A549 (cell line): ENCODE measurements around the gene EDNRB. TPM values are rescaled to one million over a fixed set of nuclear protein-coding genes. Genes with fewer than 3 reads are reported as not detected.

Experiments used
- ATAC-seq, 2 experiments: fragments of 200-7000 bp in 1 of 2; fragments of >200 bp in 1 of 2; cut with Nextera tagmentation in 1 of 2; cut with Tn5 transposase in 1 of 2; 3 replicates each; pipeline versions ENCODE4 v1.8.0 to v1.9.1; 2018 to 2020; ENCODE audit warnings: mild to moderate bottlenecking in 1 of 2, moderate library complexity in 1 of 2
- CTCF ChIA-PET: fragments of 300-600 bp; sonication (Branson Sonifier 250); formaldehyde crosslinking; extraction: SDS; loops from one replicate; lab custom pipeline; 2021; ENCODE audit warnings: antibody characterized with exemption, inconsistent platforms; lab: Yijun Ruan, JAX
- POLR2A ChIA-PET: fragments of 350-600 bp; formaldehyde crosslinking; extraction: SDS; loops from one replicate; lab custom pipeline; 2021; ENCODE audit warnings: antibody characterized with exemption, inconsistent platforms; lab: Yijun Ruan, JAX
- DNase-seq, 2 experiments: peaks; one replicate each; pipeline versions ENCODE4 v3.0.0 to v3.0.0-alpha.2; 2011 to 2016; ENCODE audit warnings: low read depth in 1 of 2, low spot score in 1 of 2
- FAIRE-seq: peaks from 2 replicates; lab custom pipeline; 2011; peaks lifted over from hg19 to GRCh38; lab: Jason Lieb, UNC
- H3K27ac ChIP-seq, 2 experiments: fragments of >200 bp; sonication (Bioruptor Twin); formaldehyde crosslinking; 3 replicates each; pipeline ENCODE4 v1.5.1; 2016 to 2017
- H3K4me1 ChIP-seq: fragments of >200 bp; sonication (Bioruptor Twin); formaldehyde crosslinking; 3 replicates; pipeline ENCODE4 v1.6.1; 2016
- H3K4me2 ChIP-seq: fragments of >200 bp; sonication (Bioruptor Twin); formaldehyde crosslinking; 3 replicates; pipeline ENCODE4 v1.6.1; 2016
- H3K4me3 ChIP-seq: fragments of >200 bp; sonication (Bioruptor Twin); formaldehyde crosslinking; 3 replicates; pipeline ENCODE4 v1.5.1; 2016
- H3K9me3 ChIP-seq: fragments of >200 bp; sonication (Bioruptor Twin); formaldehyde crosslinking; 3 replicates; pipeline ENCODE4 v1.6.1; 2016
- CBX8 ChIP-seq: fragments of 200-600 bp; sonication (generic); IDR thresholded peaks from 2 replicates; pipeline ENCODE4 v1.6.1; 2016
- CEBPB ChIP-seq, 2 experiments: fragments of >200 bp in 1 of 2; sonication (Bioruptor Twin) in 1 of 2; formaldehyde crosslinking in 1 of 2; IDR thresholded peaks; 2 replicates each; pipeline ENCODE4 v1.6.1; 2012 to 2016
- CHD2 ChIP-seq: fragments of 150-350 bp; IDR thresholded peaks from 2 replicates; pipeline ENCODE4 v1.6.1; 2014; ENCODE audit warnings: low read length; ENCODE audit not compliant: partially characterized antibody
- E2F6 ChIP-seq: IDR thresholded peaks from 2 replicates; pipeline ENCODE4 v1.6.1; 2012; ENCODE audit warnings: low read depth, borderline replicate concordance
- EP300 ChIP-seq, 2 experiments: fragments of >200 bp; sonication (Bioruptor Twin); formaldehyde crosslinking; IDR thresholded peaks; 2 replicates in 1 of 2; 3 replicates in 1 of 2; pipeline ENCODE4 v1.6.1; 2016 to 2017
- FOSB ChIP-seq: fragments of 250-450 bp; sonication (Bioruptor Pico); IDR thresholded peaks from 2 replicates; pipeline ENCODE4 v1.5.0; 2020; ENCODE audit warnings: mild to moderate bottlenecking, moderate library complexity
- HES2 ChIP-seq: fragments of >200 bp; sonication (Bioruptor Twin); formaldehyde crosslinking; IDR thresholded peaks from 2 replicates; pipeline ENCODE4 v1.6.1; 2016
- KDM5A ChIP-seq: fragments of 200-600 bp; sonication (generic); IDR thresholded peaks from 2 replicates; pipeline ENCODE4 v1.6.1; 2016; ENCODE audit warnings: antibody characterized with exemption, mild to moderate bottlenecking
- MAFK ChIP-seq: fragments of 450-650 bp; IDR thresholded peaks from 2 replicates; pipeline ENCODE4 v1.6.1; 2014; ENCODE audit not compliant: partially characterized antibody
- MAZ ChIP-seq: fragments of 150-350 bp; IDR thresholded peaks from 2 replicates; pipeline ENCODE4 v1.6.1; 2014; ENCODE audit warnings: antibody characterized with exemption, low read depth, low read length, borderline replicate concordance
- RARB ChIP-seq: fragments of 250-450 bp; sonication (Bioruptor Pico); IDR thresholded peaks from 2 replicates; pipeline ENCODE4 v1.8.0; 2021; ENCODE audit warnings: mild to moderate bottlenecking, moderate library complexity
- SMC3 ChIP-seq: fragments of >200 bp; sonication (Bioruptor Twin); formaldehyde crosslinking; IDR thresholded peaks from 3 replicates; pipeline ENCODE4 v1.6.1; 2018; ENCODE audit warnings: inconsistent platforms
- TFCP2L1 ChIP-seq: fragments of 250-450 bp; sonication (Bioruptor Pico); IDR thresholded peaks from 2 replicates; pipeline ENCODE4 v1.5.0; 2021; ENCODE audit warnings: mild to moderate bottlenecking
- ZNF302 ChIP-seq: fragments of 250-450 bp; sonication (Bioruptor Pico); IDR thresholded peaks from 2 replicates; pipeline ENCODE4 v1.9.0; 2021; ENCODE audit warnings: inconsistent platforms, mild to moderate bottlenecking, moderate library complexity
- ZSCAN20 ChIP-seq: fragments of 250-450 bp; sonication (Bioruptor Pico); IDR thresholded peaks from 2 replicates; pipeline ENCODE4 v1.8.0; 2022; ENCODE audit warnings: mild to moderate bottlenecking, moderate library complexity
- WGBS: methylation state at CpG from one replicate; pipeline ENCODE4 v1.1.6; 2017; ENCODE audit errors: missing lambda C conversion rate; 5-methylcytosine and 5-hydroxymethylcytosine counted together
- polyA plus RNA-seq, 4 experiments: library from polyadenylated mRNA; depleted of rRNA in 3 of 4; stranded (reverse); fragments of >200 nt; fragmentation: RNase III in 1 of 4; extraction: RNeasy Plus Mini Kit Qiagen cat#74134 plus additional on column Dnase treatment in 1 of 4; gene quantifications; 2 replicates in 3 of 4; 3 replicates in 1 of 4; pipeline ENCODE4 v1.2.3, GENCODE V29; 2011 to 2017
- TF ChIP-seq, protein P1 (sequence below): fragments of 150-350 bp; IDR thresholded peaks from 2 replicates; pipeline ENCODE4 v1.6.1; 2014; ENCODE audit warnings: low read depth, mild to moderate bottlenecking, low read length
- TF ChIP-seq, protein P2 (sequence below): fragments of 250-450 bp; sonication (Bioruptor Pico); IDR thresholded peaks from 2 replicates; pipeline ENCODE4 v1.5.0; 2020; ENCODE audit warnings: low read depth, mild to moderate bottlenecking, moderate library complexity

The EDNRB gene
- polyA plus RNA-seq, 2 of the 4 experiments (the other 2 are of a cell fraction): not detected

- DNase-seq (no peak), FAIRE-seq (no peak), ATAC-seq (no peak)
- H3K27ac ChIP-seq: no peak overlapping the region
- no peak for TF ChIP-seq CHD2
- no peak for TF ChIP-seq TFCP2L1 (CRISPR knock-in tag)
- H3K9me3 ChIP-seq: no peaks in the 10 kb centered on the region
- H3K4me1 ChIP-seq: no peaks in the 10 kb centered on the region
- POLR2A ChIA-PET: no interaction called here
- WGBS: 3% methylated on average over 1 of the region's 1 CpG
- H3K4me2 ChIP-seq: no peak overlapping the region
- CTCF ChIA-PET: interaction anchor here (1.0 kb wide), 1 partner anchor 27 kb away, joined by 4 read pairs; no protein-coding TSS in a partner anchor
- H3K4me3 ChIP-seq: no peak overlapping the region
Measured at GRCh38 chr13:77868717-77869116, 49.9 kb downstream of the EDNRB start.

- Histone ChIP-seq H3K4me1 (no peaks in the 10 kb centered on the region), H3K9me3 (no peaks in the 10 kb centered on the region), H3K4me2 (no peak overlapping the region), H3K27ac (no peak overlapping the region), H3K4me3 (no peak overlapping the region)
- no peak for TF ChIP-seq RARB (CRISPR knock-in tag)
- TF ChIP-seq FOSB (CRISPR knock-in tag): no peak
- no peak for TF ChIP-seq TFCP2L1 (CRISPR knock-in tag)
- TF ChIP-seq EP300 (IDR thresholded peaks at IDR 0.05): no peak
- TF ChIP-seq, protein P1, sequence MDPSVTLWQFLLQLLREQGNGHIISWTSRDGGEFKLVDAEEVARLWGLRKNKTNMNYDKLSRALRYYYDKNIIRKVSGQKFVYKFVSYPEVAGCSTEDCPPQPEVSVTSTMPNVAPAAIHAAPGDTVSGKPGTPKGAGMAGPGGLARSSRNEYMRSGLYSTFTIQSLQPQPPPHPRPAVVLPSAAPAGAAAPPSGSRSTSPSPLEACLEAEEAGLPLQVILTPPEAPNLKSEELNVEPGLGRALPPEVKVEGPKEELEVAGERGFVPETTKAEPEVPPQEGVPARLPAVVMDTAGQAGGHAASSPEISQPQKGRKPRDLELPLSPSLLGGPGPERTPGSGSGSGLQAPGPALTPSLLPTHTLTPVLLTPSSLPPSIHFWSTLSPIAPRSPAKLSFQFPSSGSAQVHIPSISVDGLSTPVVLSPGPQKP: no peak
- TF ChIP-seq SMC3: no peak
- no peak for TF ChIP-seq ZNF302 (CRISPR knock-in tag)
- no peak for TF ChIP-seq ZSCAN20
- no peak for FAIRE-seq
- no peak for DNase-seq
- CTCF ChIA-PET: no interaction called here
- POLR2A ChIA-PET: no interaction called here
- ATAC-seq: no peak
Measured at GRCh38 chr13:77866971-77867370, 51.7 kb downstream of the EDNRB start.

- H3K9me3 ChIP-seq: no peaks in the 10 kb centered on the region
- DNase-seq (no peak), ATAC-seq (no peak), FAIRE-seq (no peak)
- WGBS: 0% methylated on average over 3 of the region's 3 CpGs
- H3K4me2 ChIP-seq: no peak overlapping the region
- H3K4me3 ChIP-seq: no peak overlapping the region
- TF ChIP-seq, protein P1: no peak
- TF ChIP-seq CEBPB (IDR thresholded peaks at IDR 0.05) (no peak), FOSB (CRISPR knock-in tag) (no peak), ZNF302 (CRISPR knock-in tag) (no peak), HES2 (no peak), KDM5A (no peak), CBX8 (no peak), E2F6 (no peak)
- TF ChIP-seq, protein P2, sequence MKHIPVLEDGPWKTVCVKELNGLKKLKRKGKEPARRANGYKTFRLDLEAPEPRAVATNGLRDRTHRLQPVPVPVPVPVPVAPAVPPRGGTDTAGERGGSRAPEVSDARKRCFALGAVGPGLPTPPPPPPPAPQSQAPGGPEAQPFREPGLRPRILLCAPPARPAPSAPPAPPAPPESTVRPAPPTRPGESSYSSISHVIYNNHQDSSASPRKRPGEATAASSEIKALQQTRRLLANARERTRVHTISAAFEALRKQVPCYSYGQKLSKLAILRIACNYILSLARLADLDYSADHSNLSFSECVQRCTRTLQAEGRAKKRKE (CRISPR knock-in tag): no peak
- H3K4me1 ChIP-seq: no peaks in the 10 kb centered on the region
- POLR2A ChIA-PET: no interaction called here
- CTCF ChIA-PET: no interaction called here
- no peak overlapping the region for H3K27ac ChIP-seq
Measured at GRCh38 chr13:77865622-77866021, 53.0 kb downstream of the EDNRB start.

- Histone ChIP-seq H3K9me3 (no peaks in the 10 kb centered on the region), H3K27ac (no peak overlapping the region), H3K4me1 (no peaks in the 10 kb centered on the region), H3K4me2 (no peak overlapping the region)
- POLR2A ChIA-PET: no interaction called here
- WGBS: 18% methylated on average over 3 of the region's 3 CpGs
- DNase-seq (no peak), FAIRE-seq (no peak), ATAC-seq (no peak)
- TF ChIP-seq MAFK (peak; percentile 44), MAZ (no peak)
- TF ChIP-seq, all 56 proteins: peak for 1
- H3K4me3 ChIP-seq: no peak overlapping the region
- CTCF ChIA-PET: no interaction called here
Measured at GRCh38 chr13:77863144-77863543, 55.5 kb downstream of the EDNRB start.
